ENCODE measurements around the gene PDZD2. TPM values are rescaled to one million over a fixed set of nuclear protein-coding genes. Genes with fewer than 3 reads are reported as not detected.
"Not testable (repeated sequence)": the region's sequence is repeated elsewhere in the genome, so short reads cannot be mapped to it uniquely, and the experiment has no call there.

PDZD2 gene
- total RNA-seq, 8 experiments from 2014 or later: 1.6 to 6.9 (median 3.2) TPM

DNA sequence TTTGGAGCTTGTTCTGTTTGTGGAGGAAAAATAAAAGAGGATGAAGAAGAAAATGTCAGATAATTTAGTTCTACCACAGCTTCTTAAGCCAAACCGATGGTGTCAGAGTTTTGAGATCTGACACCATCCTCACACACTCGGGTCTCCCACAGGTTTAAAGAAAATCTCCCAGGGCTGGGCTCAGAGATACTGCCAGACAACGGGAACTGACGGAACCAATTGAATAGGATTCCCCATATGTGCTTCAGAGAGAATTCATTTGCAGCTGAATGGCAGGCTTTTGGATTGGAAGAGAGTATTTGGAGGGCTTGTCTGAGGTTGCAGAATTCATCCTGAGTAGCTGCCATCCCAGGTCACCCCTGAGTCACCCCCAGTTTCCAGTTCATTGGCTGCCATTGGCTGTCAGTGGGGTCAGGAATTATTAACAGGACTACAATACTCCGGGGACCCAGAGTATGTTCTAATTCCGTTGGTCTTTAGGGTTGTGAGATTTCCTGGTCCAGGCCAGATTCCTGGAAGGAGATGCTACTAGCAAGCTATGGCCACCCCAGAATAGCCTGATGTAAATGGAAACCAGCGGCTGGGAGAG lies 131.3 kb downstream of the PDZD2 start:
- 0 to 18% (median 6%) methylated on average over 2 to 6 of the region's 7 CpGs; no CpG with 5 or more reads in 1 of the 10 experiments for WGBS, 10 experiments
- H3K4me3 ChIP-seq: no peak overlapping the region
- in situ Hi-C loops (cut with MboI; ENCODE audit: low pct_unique_long_range_greater_than_20kb in 2 of 9, low sequenced_read_pairs in 9 of 9, unreplicated experiment in 9 of 9): no loop called here
- ATAC-seq (replicated peaks in 6 of 8): peak in 3 of 8 experiments; percentile 13 to 67 (median 60)
- H3K4me1 ChIP-seq (replicated peaks in 1 of 2): peaks cover 8 to 17% of the 10 kb centered on the region in 2 donors
- H3K27ac ChIP-seq: no peak overlapping the region

DNA sequence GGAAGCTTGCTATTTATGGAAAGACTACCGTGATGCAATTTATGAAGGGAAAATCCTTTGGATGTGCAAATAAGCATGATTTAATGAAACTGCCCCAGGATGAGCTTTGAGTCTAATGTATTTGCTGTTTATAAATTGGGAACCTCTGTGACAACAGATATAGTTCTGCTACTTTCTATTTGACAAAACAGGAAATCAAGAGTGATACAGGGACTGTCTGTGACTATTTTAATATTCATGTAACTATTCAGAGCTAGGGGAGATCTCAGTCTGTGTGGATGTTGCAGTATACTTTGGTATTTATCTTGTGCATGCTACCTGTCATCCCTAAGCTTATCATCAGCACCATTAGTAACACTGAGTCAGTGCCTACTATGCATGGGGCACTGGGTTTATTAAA lies 132.1 kb downstream of the PDZD2 start:
- Histone ChIP-seq H3K4me3 (no peak overlapping the region), H3K4me1 (replicated peaks in 1 of 2) (peaks cover 13 to 17% of the 10 kb centered on the region in 2 donors), H3K27ac (no peak overlapping the region)
- 20 to 100% (median 50%) methylated on average over 1 of the region's 1 CpG; no CpG with 5 or more reads in 3 of the 10 experiments for WGBS, 10 experiments
- peak in 3 of 8 experiments; percentile 6 to 38 (median 35) for ATAC-seq (replicated peaks in 6 of 8)
- in situ Hi-C loops (cut with MboI; ENCODE audit: low pct_unique_long_range_greater_than_20kb in 2 of 9, low sequenced_read_pairs in 9 of 9, unreplicated experiment in 9 of 9): no loop called here

DNA sequence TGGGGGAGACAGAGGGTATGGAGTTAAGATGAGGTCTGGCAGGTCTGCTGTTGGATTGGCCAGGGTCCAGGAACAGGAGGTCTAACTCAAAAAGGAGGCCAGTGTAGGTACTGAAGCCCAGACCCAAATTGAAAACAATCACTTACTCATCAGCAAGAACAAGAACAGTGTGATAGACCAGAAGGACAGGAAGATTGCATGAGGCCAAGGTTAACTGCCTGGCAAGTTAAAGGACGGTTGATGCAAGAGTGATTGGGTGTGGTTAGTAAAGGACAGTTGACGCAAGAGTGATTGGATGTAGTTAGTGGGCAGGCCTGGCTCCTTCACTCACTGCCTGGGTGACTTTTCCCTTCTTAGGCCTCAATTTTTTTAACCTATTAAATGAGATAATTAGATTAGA lies 132.6 kb downstream of the PDZD2 start:
- 8 to 100% (median 100%) methylated on average over 1 to 2 of the region's 2 CpGs; no CpG with 5 or more reads in 2 of the 10 experiments for WGBS, 10 experiments
- in situ Hi-C loops (cut with MboI; ENCODE audit: low pct_unique_long_range_greater_than_20kb in 2 of 9, low sequenced_read_pairs in 9 of 9, unreplicated experiment in 9 of 9): no loop called here
- H3K4me3 ChIP-seq: no peak overlapping the region
- no peak for ATAC-seq (replicated peaks in 6 of 8)
- H3K27ac ChIP-seq: no peak overlapping the region
- peaks cover 13 to 17% of the 10 kb centered on the region in 2 donors for H3K4me1 ChIP-seq (replicated peaks in 1 of 2)

DNA sequence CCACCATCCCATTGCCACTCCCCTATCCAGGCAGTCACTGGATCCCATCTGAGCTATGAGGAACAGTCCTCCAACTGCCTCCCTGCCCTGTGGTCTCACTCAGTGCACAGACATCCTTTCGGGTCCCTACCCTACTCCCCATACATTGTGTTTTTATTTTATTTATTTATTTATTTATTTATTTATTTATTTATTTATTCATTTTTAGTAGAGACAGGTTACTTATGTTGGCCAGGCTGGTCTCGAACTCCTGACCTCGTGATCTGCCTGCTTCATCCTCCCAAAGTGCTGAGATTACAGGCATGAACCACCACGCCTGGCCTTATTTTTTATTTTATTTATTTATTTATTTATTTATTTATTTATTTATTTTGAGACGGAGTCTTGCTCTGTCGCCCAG lies 137.4 kb downstream of the PDZD2 start:
- in situ Hi-C loops (cut with MboI; ENCODE audit: low pct_unique_long_range_greater_than_20kb in 2 of 9, low sequenced_read_pairs in 9 of 9, unreplicated experiment in 9 of 9); ATAC-seq (replicated peaks in 6 of 8); H3K4me1 ChIP-seq (replicated peaks in 1 of 2); H3K27ac ChIP-seq; H3K4me3 ChIP-seq: not testable (repeated sequence)
- WGBS, 10 experiments: 24 to 97% (median 90%) methylated on average over 3 to 6 of the region's 6 CpGs; no CpG with 5 or more reads in 2 of the 10 experiments

DNA sequence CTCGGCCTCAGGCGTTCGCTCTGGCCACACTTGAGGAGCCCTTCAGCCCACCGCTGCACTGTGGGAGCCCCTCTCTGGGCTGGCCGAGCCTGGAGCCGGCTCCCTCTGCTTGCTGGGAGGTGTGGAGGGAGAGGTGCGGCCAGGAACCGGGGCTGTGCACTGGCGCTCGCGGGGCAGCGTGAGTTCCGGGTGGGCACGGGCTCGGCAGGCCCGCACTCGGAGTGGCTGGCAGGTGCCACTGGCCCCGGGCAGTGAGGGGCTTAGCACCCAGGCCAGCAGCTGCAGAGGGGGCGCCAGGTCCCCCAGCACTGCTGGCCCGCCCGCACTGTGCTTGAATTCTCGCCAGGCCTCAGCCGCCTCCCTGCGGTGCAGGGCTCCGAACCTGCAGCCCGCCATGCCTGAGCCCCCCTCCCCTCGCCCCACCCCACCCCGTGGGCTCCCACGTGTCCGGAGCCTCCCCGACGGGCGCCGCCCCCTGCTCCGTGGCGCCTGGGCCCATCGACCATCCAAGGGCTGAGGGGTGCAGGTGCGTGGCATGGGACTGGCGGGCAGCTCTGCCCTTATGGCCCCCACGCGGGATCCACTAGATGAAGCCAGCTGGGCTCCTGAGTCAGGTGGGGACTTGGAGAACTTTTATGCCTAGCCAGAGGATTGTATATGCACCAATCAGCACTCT lies 138.2 kb downstream of the PDZD2 start:
- H3K4me1 ChIP-seq (replicated peaks in 1 of 2): peaks cover 0 to 5% of the 10 kb centered on the region in 2 donors
- no peak for ATAC-seq (replicated peaks in 6 of 8)
- no peak overlapping the region for H3K27ac ChIP-seq
- no peak overlapping the region for H3K4me3 ChIP-seq
- WGBS, 10 experiments: 58 to 100% (median 65%) methylated on average over 1 to 4 of the region's 41 CpGs; no CpG with 5 or more reads in 5 of the 10 experiments
- in situ Hi-C loops (cut with MboI; ENCODE audit: low pct_unique_long_range_greater_than_20kb in 2 of 9, low sequenced_read_pairs in 9 of 9, unreplicated experiment in 9 of 9): no loop called here

DNA sequence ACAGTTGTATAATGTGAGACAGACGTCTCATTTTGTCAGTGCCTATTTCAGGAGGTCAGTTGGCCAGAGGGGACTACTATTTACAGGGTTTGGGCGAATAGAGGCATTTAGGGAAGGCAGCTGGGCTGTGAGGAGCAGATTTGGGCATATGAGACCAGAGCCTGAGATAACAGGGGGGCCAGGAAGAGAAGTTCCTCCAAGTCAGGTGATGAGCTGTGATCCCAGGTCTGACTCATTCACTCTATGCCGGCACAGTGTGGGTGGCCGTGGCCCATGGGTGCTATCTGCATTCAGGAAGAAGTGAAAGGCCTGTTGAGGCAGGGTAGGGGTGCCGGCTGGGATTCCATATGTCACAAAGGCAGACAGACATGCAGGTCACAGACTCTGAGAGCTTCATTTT lies 142.8 kb downstream of the PDZD2 start:
- WGBS, 10 experiments: 9 to 90% (median 44%) methylated on average over 1 to 5 of the region's 5 CpGs; no CpG with 5 or more reads in 4 of the 10 experiments
- no peaks in the 10 kb centered on the region for H3K4me1 ChIP-seq (replicated peaks in 1 of 2)
- no peak overlapping the region for H3K4me3 ChIP-seq
- in situ Hi-C loops (cut with MboI; ENCODE audit: low pct_unique_long_range_greater_than_20kb in 2 of 9, low sequenced_read_pairs in 9 of 9, unreplicated experiment in 9 of 9): no loop called here
- H3K27ac ChIP-seq: no peak overlapping the region
- ATAC-seq (replicated peaks in 6 of 8): no peak

DNA sequence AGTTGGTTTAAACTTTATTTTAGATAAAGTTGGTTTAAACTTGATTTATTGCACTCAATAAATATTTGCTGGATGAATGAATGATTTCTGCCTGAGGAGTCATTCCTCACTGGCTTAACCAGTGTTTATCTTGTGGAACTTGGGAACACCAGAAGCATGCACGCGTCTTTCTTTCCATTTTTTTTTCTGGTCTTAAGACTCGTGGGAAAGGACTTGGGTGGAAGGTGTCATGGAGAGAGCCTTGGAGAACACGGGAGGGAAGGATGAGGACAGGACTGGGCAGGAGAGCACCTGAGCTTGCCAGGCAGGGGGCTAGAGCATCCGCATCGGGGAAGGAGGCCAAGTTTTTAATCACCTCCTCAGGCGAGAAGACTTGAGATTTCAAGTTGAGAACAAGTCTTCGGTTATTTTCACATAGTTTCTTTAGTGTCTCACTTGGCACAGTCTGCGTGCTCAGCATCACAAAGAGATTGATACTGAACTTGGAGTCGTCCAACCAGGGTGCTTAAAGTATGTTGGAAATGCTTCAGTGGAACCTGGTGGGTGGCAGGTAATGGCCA lies 144.2 kb downstream of the PDZD2 start:
- Histone ChIP-seq H3K27ac (no peak overlapping the region), H3K4me3 (no peak overlapping the region), H3K4me1 (replicated peaks in 1 of 2) (no peaks in the 10 kb centered on the region)
- WGBS, 10 experiments: 29 to 100% (median 75%) methylated on average over 1 to 6 of the region's 10 CpGs; no CpG with 5 or more reads in 1 of the 10 experiments
- in situ Hi-C loops (cut with MboI; ENCODE audit: low pct_unique_long_range_greater_than_20kb in 2 of 9, low sequenced_read_pairs in 9 of 9, unreplicated experiment in 9 of 9): no loop called here
- ATAC-seq (replicated peaks in 6 of 8): no peak

DNA sequence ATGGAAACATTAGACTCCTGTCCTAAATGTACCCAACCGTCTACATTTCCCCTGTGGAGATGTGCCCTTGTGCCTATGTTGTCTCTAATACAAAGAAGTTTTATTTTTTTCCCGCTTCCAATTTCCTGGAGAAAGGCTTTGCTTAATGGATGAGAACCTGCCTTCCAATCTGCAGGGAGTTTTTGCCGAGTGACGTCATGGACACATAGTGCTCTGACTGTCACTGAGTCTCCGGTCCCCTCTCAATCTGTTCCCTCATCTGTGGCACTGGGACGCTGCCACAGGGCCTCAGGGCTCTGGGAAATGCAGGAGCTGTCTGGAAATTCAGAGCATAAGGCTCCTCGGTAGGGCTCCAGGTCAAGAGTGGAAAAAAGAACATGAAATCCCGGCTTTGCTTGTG lies 144.8 kb downstream of the PDZD2 start:
- no peaks in the 10 kb centered on the region for H3K4me1 ChIP-seq (replicated peaks in 1 of 2)
- in situ Hi-C loops (cut with MboI; ENCODE audit: low pct_unique_long_range_greater_than_20kb in 2 of 9, low sequenced_read_pairs in 9 of 9, unreplicated experiment in 9 of 9): no loop called here
- H3K4me3 ChIP-seq: no peak overlapping the region
- ATAC-seq (replicated peaks in 6 of 8): no peak
- 40 to 100% (median 71%) methylated on average over 1 to 6 of the region's 8 CpGs; no CpG with 5 or more reads in 1 of the 10 experiments for WGBS, 10 experiments
- H3K27ac ChIP-seq: no peak overlapping the region

DNA sequence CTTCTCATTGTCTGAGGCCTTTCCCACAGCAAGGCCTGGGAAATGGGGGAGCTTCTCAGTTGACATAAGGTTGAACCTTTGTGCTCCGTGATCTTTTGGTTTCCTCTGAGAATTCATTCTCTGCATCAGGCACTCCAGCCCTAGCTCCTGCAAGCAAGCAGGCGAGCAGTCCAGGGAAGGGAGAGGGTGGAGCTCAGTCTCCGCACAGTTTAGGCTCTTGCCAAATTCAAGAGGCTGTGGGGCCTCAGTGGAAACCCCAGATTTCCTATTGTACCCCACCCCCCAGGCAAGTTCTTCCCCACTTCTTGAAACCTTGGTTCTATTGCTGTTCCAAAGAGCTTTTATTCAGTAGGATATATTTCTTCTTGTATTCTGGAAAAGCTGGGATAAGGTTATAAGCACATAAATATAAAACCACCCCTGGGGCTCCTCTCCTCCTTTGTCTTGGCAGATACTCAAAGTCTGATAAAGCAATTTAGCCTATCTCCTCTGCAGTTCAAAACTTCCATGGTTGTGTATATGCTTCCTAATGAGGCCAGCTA lies 147.2 kb downstream of the PDZD2 start:
- Histone ChIP-seq H3K27ac (no peak overlapping the region), H3K4me1 (replicated peaks in 1 of 2) (no peaks in the 10 kb centered on the region), H3K4me3 (no peak overlapping the region)
- ATAC-seq (replicated peaks in 6 of 8): no peak
- WGBS, 10 experiments: 16 to 86% (median 81%) methylated on average over 2 to 3 of the region's 3 CpGs; no CpG with 5 or more reads in 7 of the 10 experiments
- in situ Hi-C loops (cut with MboI; ENCODE audit: low pct_unique_long_range_greater_than_20kb in 2 of 9, low sequenced_read_pairs in 9 of 9, unreplicated experiment in 9 of 9): no loop called here

DNA sequence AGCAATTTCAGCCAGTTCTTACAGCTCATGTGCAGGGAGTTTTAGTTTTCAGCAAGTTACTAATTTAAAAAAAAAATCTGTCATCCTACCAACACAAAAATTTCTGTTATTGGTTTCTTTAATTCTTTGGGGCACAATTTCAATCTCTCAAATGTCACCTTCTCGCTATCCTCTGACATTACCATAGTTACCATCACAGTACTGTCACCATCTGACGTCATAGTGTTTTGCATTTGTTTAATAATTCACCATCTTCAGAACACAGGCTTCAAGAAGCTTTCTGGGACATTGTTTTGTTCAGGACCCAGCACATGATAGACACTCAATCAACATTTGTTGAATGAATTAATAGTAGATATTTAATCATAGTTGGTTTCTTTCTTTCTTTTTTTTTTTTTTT lies 155.1 kb downstream of the PDZD2 start:
- in situ Hi-C loops (cut with MboI; ENCODE audit: low pct_unique_long_range_greater_than_20kb in 2 of 9, low sequenced_read_pairs in 9 of 9, unreplicated experiment in 9 of 9): no loop called here
- 0 to 86% (median 63%) methylated on average over 1 to 2 of the region's 2 CpGs; no CpG with 5 or more reads in 1 of the 10 experiments for WGBS, 10 experiments

DNA sequence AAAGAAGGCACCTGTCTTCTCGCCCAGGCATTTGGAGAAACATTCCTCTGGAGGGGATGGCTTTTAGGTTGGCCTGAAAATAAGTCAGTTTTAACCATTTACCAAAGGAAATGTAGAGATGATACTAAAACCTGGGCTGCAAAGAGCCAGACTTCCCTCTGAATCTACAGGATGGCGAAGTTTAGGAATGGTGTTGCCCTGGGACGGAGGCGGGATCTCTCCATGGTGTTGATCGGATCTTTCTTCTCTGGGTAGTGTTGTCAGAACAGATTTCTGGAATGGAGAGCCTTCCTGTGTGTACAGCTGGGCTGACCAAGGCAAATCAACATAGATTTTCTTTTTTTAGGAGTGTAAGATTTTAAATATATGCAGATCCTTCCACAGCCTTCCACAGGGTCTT lies 159.2 kb downstream of the PDZD2 start:
- in situ Hi-C loops (cut with MboI; ENCODE audit: low pct_unique_long_range_greater_than_20kb in 2 of 9, low sequenced_read_pairs in 9 of 9, unreplicated experiment in 9 of 9): no loop called here
- WGBS, 10 experiments: 0 to 93% (median 52%) methylated on average over 1 to 5 of the region's 5 CpGs; no CpG with 5 or more reads in 4 of the 10 experiments
- Histone ChIP-seq H3K4me3 (no peak overlapping the region), H3K27ac (no peak overlapping the region), H3K4me1 (replicated peaks in 1 of 2) (peaks cover 0 to 2% of the 10 kb centered on the region in 2 donors)
- peak in 1 of 8 experiments; percentile 45 for ATAC-seq (replicated peaks in 6 of 8)

More for the DNA sequence above, 155.1 kb downstream of the PDZD2 start:
- ATAC-seq (replicated peaks in 6 of 8): no peak
- peaks cover 0 to 2% of the 10 kb centered on the region in 2 donors for H3K4me1 ChIP-seq (replicated peaks in 1 of 2)
- H3K4me3 ChIP-seq: no peak overlapping the region
- no peak overlapping the region for H3K27ac ChIP-seq

DNA sequence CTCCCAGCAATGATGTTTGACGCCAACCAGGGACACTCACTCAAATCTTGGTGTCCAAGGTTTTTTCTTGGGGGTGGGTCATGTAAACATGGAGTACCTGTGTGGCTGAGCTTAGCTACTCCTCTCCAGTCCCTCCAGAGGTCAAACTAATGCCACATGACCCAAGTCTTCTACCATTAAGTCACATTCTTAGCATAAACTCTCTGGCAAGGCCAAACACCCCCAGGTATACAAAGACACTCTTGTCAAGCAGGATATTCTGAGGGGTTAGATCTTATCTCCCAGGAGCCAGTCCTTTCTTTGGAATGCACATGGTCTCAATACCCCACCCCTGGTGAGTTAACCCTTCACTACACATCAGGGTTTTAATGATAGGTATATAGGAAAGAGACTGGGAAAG lies 161.4 kb downstream of the PDZD2 start:
- H3K27ac ChIP-seq: no peak overlapping the region
- no peak for ATAC-seq (replicated peaks in 6 of 8)
- H3K4me1 ChIP-seq (replicated peaks in 1 of 2): peaks cover 0 to 2% of the 10 kb centered on the region in 2 donors
- in situ Hi-C loops (cut with MboI; ENCODE audit: low pct_unique_long_range_greater_than_20kb in 2 of 9, low sequenced_read_pairs in 9 of 9, unreplicated experiment in 9 of 9): loop anchor here in 4 of 9 experiments (25.0 kb wide), 2 partner anchors 213 to 287 kb away; no protein-coding TSS in a partner anchor
- no peak overlapping the region for H3K4me3 ChIP-seq
- WGBS, 10 experiments: 80 to 100% (median 80%) methylated on average over 1 of the region's 1 CpG; no CpG with 5 or more reads in 7 of the 10 experiments

Data from motor neuron (in vitro differentiated cells).